Measurements from ENCODE around the gene CDK5RAP3. TPM values are rescaled to one million over a fixed set of nuclear protein-coding genes. Genes with fewer than 3 reads are reported as not detected.

CDK5RAP3 gene
- total RNA-seq, 6 experiments from 2014 or later = 47.3 to 119 (median 99.7) TPM

- no peaks in the 10 kb centered on the region for H3K27me3 ChIP-seq
- no peak for ATAC-seq
- H3K36me3 ChIP-seq = peaks cover 0 to 5% (median 0%) of the 10 kb centered on the region in 4 donors
- H3K9me3 ChIP-seq = no peaks in the 10 kb centered on the region
- H3K27ac ChIP-seq = peak overlapping the region; percentile 97 to 99 (median 98)
- DNase-seq = no peak
- TF ChIP-seq POLR2A (IDR thresholded peaks at IDR 0.05) = no peak
- TF ChIP-seq CTCF (IDR thresholded peaks at IDR 0.05) = no peak
- WGBS (ENCODE audit: insufficient coverage, low coverage, low lambda C conversion rate, missing lambda C conversion rate) = 4% methylated on average over 4 of the region's 5 CpGs
- intact Hi-C loops (cut with DNase I) = no loop called here
- H3K4me3 ChIP-seq = peak overlapping the region; percentile 75 to 97 (median 86)
- H3K4me1 ChIP-seq = peaks cover 2 to 50% (median 20%) of the 10 kb centered on the region in 4 donors
Observed at GRCh38 chr17:47942096-47942510, 28.8 kb upstream of the CDK5RAP3 start.

GRCh38 chr17:47942568-47942967 lies 28.3 kb upstream of the CDK5RAP3 start:
- no peak for DNase-seq
- H3K36me3 ChIP-seq = peaks cover 0 to 5% (median 0%) of the 10 kb centered on the region in 4 donors
- H3K27ac ChIP-seq = peak overlapping the region; percentile 97 to 99 (median 98)
- intact Hi-C loops (cut with DNase I) = no loop called here
- no peak for ATAC-seq
- TF ChIP-seq POLR2A (IDR thresholded peaks at IDR 0.05) (no peak), CTCF (IDR thresholded peaks at IDR 0.05) (no peak)
- WGBS (ENCODE audit: insufficient coverage, low coverage, low lambda C conversion rate, missing lambda C conversion rate) = 34% methylated on average over 6 of the region's 6 CpGs
- H3K4me3 ChIP-seq = peak overlapping the region; percentile 75 to 97 (median 86)
- no peaks in the 10 kb centered on the region for H3K9me3 ChIP-seq
- no peaks in the 10 kb centered on the region for H3K27me3 ChIP-seq
- peaks cover 2 to 55% (median 22%) of the 10 kb centered on the region in 4 donors for H3K4me1 ChIP-seq

GRCh38 chr17:47945080-47945479 lies 25.8 kb upstream of the CDK5RAP3 start:
- DNase-seq (no peak), ATAC-seq (no peak)
- intact Hi-C loops (cut with DNase I) = no loop called here
- 35% methylated on average over 8 of the region's 8 CpGs for WGBS (ENCODE audit: insufficient coverage, low coverage, low lambda C conversion rate, missing lambda C conversion rate)
- TF ChIP-seq CTCF (IDR thresholded peaks at IDR 0.05) (no peak), POLR2A (IDR thresholded peaks at IDR 0.05) (no peak)
- Histone ChIP-seq H3K36me3 (peaks cover 0 to 5% (median 0%) of the 10 kb centered on the region in 4 donors), H3K27me3 (no peaks in the 10 kb centered on the region), H3K9me3 (no peaks in the 10 kb centered on the region), H3K27ac (peak overlapping the region; percentile 61 to 98 (median 86)), H3K4me1 (peaks cover 2 to 77% (median 33%) of the 10 kb centered on the region in 4 donors), H3K4me3 (no peak overlapping the region)

- WGBS (ENCODE audit: insufficient coverage, low coverage, low lambda C conversion rate, missing lambda C conversion rate) = 42% methylated on average over 10 of the region's 10 CpGs
- Histone ChIP-seq H3K4me1 (peaks cover 2 to 81% (median 35%) of the 10 kb centered on the region in 4 donors), H3K27ac (peak overlapping the region; percentile 61 to 98 (median 86)), H3K36me3 (peaks cover 0 to 5% (median 0%) of the 10 kb centered on the region in 4 donors), H3K9me3 (no peaks in the 10 kb centered on the region), H3K4me3 (no peak overlapping the region), H3K27me3 (no peaks in the 10 kb centered on the region)
- ATAC-seq = peak; percentile 6 to 32 (median 8)
- TF ChIP-seq CTCF (IDR thresholded peaks at IDR 0.05) = peak in 1 of 4 donors; percentile 2
- TF ChIP-seq POLR2A (IDR thresholded peaks at IDR 0.05) = peak; percentile 59
- intact Hi-C loops (cut with DNase I) = no loop called here
- DNase-seq = peak; percentile 72 to 92 (median 86)
Observed at GRCh38 chr17:47945529-47946508, 25.1 kb upstream of the CDK5RAP3 start.
